GM18526 (cell line): ENCODE results near the gene RAB11FIP2.

ENCODE experiments used
- POLR2A ChIP-seq: IDR thresholded peaks from 3 replicates; pipeline ENCODE4 v1.6.1; 2011; ENCODE audit not compliant: insufficient read length; ENCODE audit errors: extremely low read depth

Gene RAB11FIP2

GRCh38 chr10:118042336-118042735 is 4.4 kb downstream of the RAB11FIP2 start:
- TF ChIP-seq POLR2A, result no peak

GRCh38 chr10:118041316-118041715 is 5.4 kb downstream of the RAB11FIP2 start:
- no peak for TF ChIP-seq POLR2A

- TF ChIP-seq POLR2A, result no peak
These were observed 10.4 kb downstream of the RAB11FIP2 start for GRCh38 chr10:118036281-118036875.

- no peak for TF ChIP-seq POLR2A
These were observed 11.3 kb downstream of the RAB11FIP2 start for GRCh38 chr10:118035354-118036005.

- no peak for TF ChIP-seq POLR2A
These were observed 11.9 kb downstream of the RAB11FIP2 start for GRCh38 chr10:118034791-118035261.

GRCh38 chr10:118033905-118034304 is 12.8 kb downstream of the RAB11FIP2 start:
- no peak for TF ChIP-seq POLR2A

GRCh38 chr10:118032564-118032963 is 14.2 kb downstream of the RAB11FIP2 start:
- TF ChIP-seq POLR2A, result no peak

GRCh38 chr10:118031351-118032075 is 15.2 kb downstream of the RAB11FIP2 start:
- no peak for TF ChIP-seq POLR2A

GRCh38 chr10:118028619-118029018 is 18.1 kb downstream of the RAB11FIP2 start:
- no peak for TF ChIP-seq POLR2A

GRCh38 chr10:118027397-118027796 is 19.3 kb downstream of the RAB11FIP2 start:
- TF ChIP-seq POLR2A, result no peak

GRCh38 chr10:118026936-118027335 is 19.8 kb downstream of the RAB11FIP2 start:
- no peak for TF ChIP-seq POLR2A

- TF ChIP-seq POLR2A, result no peak
These were observed 26.4 kb downstream of the RAB11FIP2 start for GRCh38 chr10:118020365-118020764.

GRCh38 chr10:118017850-118018249 is 28.9 kb downstream of the RAB11FIP2 start:
- TF ChIP-seq POLR2A, result no peak

- TF ChIP-seq POLR2A, result no peak
These were observed 29.5 kb downstream of the RAB11FIP2 start for GRCh38 chr10:118017071-118017740.

- no peak for TF ChIP-seq POLR2A
These were observed 33.7 kb downstream of the RAB11FIP2 start for GRCh38 chr10:118012952-118013525.
